Naive thymus-derived CD4-positive, alpha-beta T cell (primary cell): ENCODE measurements around the gene SYNRG. TPM values are rescaled to one million over a fixed set of nuclear protein-coding genes. Genes with fewer than 3 reads are reported as not detected.
"Not testable (repeated sequence)": the region's sequence is repeated elsewhere in the genome, so short reads cannot be mapped to it uniquely, and the experiment has no call there.

ENCODE experiments used
- ATAC-seq: fragments of 150-1000 bp; cut with Tn5 transposase; 2 replicates; pipeline ENCODE4 v1.10.0; 2021; ENCODE audit warnings: mild to moderate bottlenecking, moderate library complexity
- CTCF ChIA-PET: fragments of 350-600 bp; sonication (Branson Sonifier 250); formaldehyde crosslinking; loops from one replicate; lab custom pipeline; 2021; ENCODE audit warnings: antibody characterized with exemption; lab: Charles Lee
- POLR2A ChIA-PET: fragments of 350-600 bp; sonication (Branson Sonifier 250); formaldehyde crosslinking; loops from one replicate; lab custom pipeline; 2021; ENCODE audit warnings: antibody characterized with exemption, inconsistent platforms; lab: Charles Lee
- DNase-seq, 9 donors: peaks; one replicate each; pipeline versions ENCODE4 v3.0.0 to v3.0.0-alpha.2; 2020 to 2022; ENCODE audit warnings: mixed read lengths in 1 of 9
- H3K27ac ChIP-seq: one replicate; pipeline ENCODE4 v1.7.0; 2013; ENCODE audit warnings: mild to moderate bottlenecking, low read depth, low read length, moderate library complexity
- H3K27me3 ChIP-seq, 2 donors: one replicate each; pipeline ENCODE4 v1.7.0; 2013; ENCODE audit warnings: low read length in 2 of 2, mild to moderate bottlenecking in 2 of 2, moderate library complexity in 2 of 2; ENCODE audit not compliant: control insufficient read depth in 2 of 2, insufficient read depth in 2 of 2
- H3K36me3 ChIP-seq, 3 experiments: 1 replicate in 2 of 3; 2 replicates in 1 of 3; pipeline ENCODE4 v1.7.0; 2013; ENCODE audit warnings: low read length in 3 of 3, mild to moderate bottlenecking in 3 of 3, moderate library complexity in 1 of 3; ENCODE audit not compliant: insufficient read depth in 3 of 3, control insufficient read depth in 2 of 3
- H3K4me1 ChIP-seq, 2 donors: one replicate each; pipeline ENCODE4 v1.7.0; 2013; ENCODE audit warnings: low read length in 2 of 2, mild to moderate bottlenecking in 2 of 2, moderate library complexity in 1 of 2; ENCODE audit not compliant: control insufficient read depth in 2 of 2, insufficient read depth in 2 of 2
- H3K4me3 ChIP-seq: 2 replicates; pipeline ENCODE4 v1.7.0; 2013; ENCODE audit warnings: mild to moderate bottlenecking, low read length
- H3K9me3 ChIP-seq, 3 experiments: 1 replicate in 2 of 3; 2 replicates in 1 of 3; pipeline ENCODE4 v1.7.0; 2013; ENCODE audit warnings: low read length in 3 of 3; ENCODE audit not compliant: control insufficient read depth in 2 of 3
- H3K27ac Mint-ChIP-seq, 9 donors: one replicate each; pipeline ENCODE4 v1.8.0; 2020 to 2022; ENCODE audit warnings: mixed read lengths in 9 of 9, mild to moderate bottlenecking in 8 of 9, moderate library complexity in 5 of 9, inconsistent platforms in 2 of 9
- H3K27me3 Mint-ChIP-seq, 5 donors: one replicate each; pipeline ENCODE4 v1.8.0; 2021 to 2022; ENCODE audit warnings: mixed read lengths in 5 of 5, mild to moderate bottlenecking in 1 of 5
- H3K36me3 Mint-ChIP-seq, 5 donors: one replicate each; pipeline ENCODE4 v1.8.0; 2020 to 2022; ENCODE audit warnings: mixed read lengths in 5 of 5, mild to moderate bottlenecking in 3 of 5, inconsistent platforms in 1 of 5
- H3K4me1 Mint-ChIP-seq, 7 donors: one replicate each; pipeline ENCODE4 v1.8.0; 2020 to 2022; ENCODE audit warnings: mixed read lengths in 7 of 7, mild to moderate bottlenecking in 3 of 7, inconsistent platforms in 1 of 7
- H3K4me3 Mint-ChIP-seq, 10 donors: one replicate each; pipeline ENCODE4 v1.8.0; 2020 to 2022; ENCODE audit warnings: mild to moderate bottlenecking in 10 of 10, mixed read lengths in 10 of 10, moderate library complexity in 6 of 10, inconsistent platforms in 2 of 10
- H3K9me3 Mint-ChIP-seq, 11 donors: one replicate each; pipeline ENCODE4 v1.8.0; 2020 to 2022; ENCODE audit warnings: mixed read lengths in 11 of 11, mild to moderate bottlenecking in 4 of 11, inconsistent platforms in 1 of 11, moderate library complexity in 1 of 11
- intact Hi-C, 2 donors: fragments of 100-400 bp; cut with micrococcal nuclease; formaldehyde crosslinking; loops; one replicate each; pipeline ENCODE4 v1.15.1; 2023
- polyA plus RNA-seq, 2 donors: library from polyadenylated mRNA; unstranded; fragments of 300-500 nt; fragmentation: Illumina TruSeq; gene quantifications; one replicate each; pipeline ENCODE4 v1.2.3, GENCODE V29; 2021
- total RNA-seq, 6 experiments: library from RNA in 5 of 6; stranded (reverse) in 5 of 6; gene quantifications; 1 replicate in 5 of 6; 2 replicates in 1 of 6; pipeline ENCODE4 v1.2.3 and lab custom pipeline; 2021 to 2026

Gene SYNRG
- total and polyA plus RNA-seq, 7 experiments from 2014 or later = 70.9 to 146 (median 100) TPM

- CTCF ChIA-PET = no interaction called here
- H3K27ac Mint-ChIP-seq = peak overlapping the region in 2 of 9 donors; percentile 44 to 57
Measured at GRCh38 chr17:37614823-37615222, 5.6 kb upstream of the SYNRG start.

GRCh38 chr17:37614391-37614790, 5.2 kb upstream of the SYNRG start:
- Mint-ChIP-seq H3K27me3 (no peaks in the 10 kb centered on the region), H3K36me3 (peaks cover 0 to 9% (median 5%) of the 10 kb centered on the region in 5 donors), H3K4me3 (no peak overlapping the region), H3K4me1 (peaks cover 0 to 12% (median 7%) of the 10 kb centered on the region in 7 donors), H3K9me3 (no peaks in the 10 kb centered on the region), H3K27ac (peak overlapping the region in 2 of 9 donors; percentile 36 to 46)
- H3K9me3 ChIP-seq = no peaks in the 10 kb centered on the region
- H3K27ac ChIP-seq = no peak overlapping the region
- no peak for DNase-seq
- no peak overlapping the region for H3K4me3 ChIP-seq
- H3K27me3 ChIP-seq = no peaks in the 10 kb centered on the region
- peaks cover 0 to 6% of the 10 kb centered on the region in 2 donors for H3K4me1 ChIP-seq
- intact Hi-C loops = no loop called here
- POLR2A ChIA-PET = no interaction called here
- peaks cover 0 to 48% (median 0%) of the 10 kb centered on the region in 3 experiments for H3K36me3 ChIP-seq
- ATAC-seq = no peak
- CTCF ChIA-PET = no interaction called here

More at GRCh38 chr17:37614823-37615222, 5.6 kb upstream of the SYNRG start:
- peaks cover 0 to 2% of the 10 kb centered on the region in 2 donors for H3K4me1 ChIP-seq
- Mint-ChIP-seq H3K9me3 (no peaks in the 10 kb centered on the region), H3K36me3 (peaks cover 0 to 9% (median 5%) of the 10 kb centered on the region in 5 donors), H3K27me3 (no peaks in the 10 kb centered on the region), H3K4me1 (peaks cover 0 to 8% (median 3%) of the 10 kb centered on the region in 7 donors), H3K4me3 (no peak overlapping the region)
- H3K36me3 ChIP-seq = peaks cover 0 to 52% (median 0%) of the 10 kb centered on the region in 3 experiments
- DNase-seq = no peak
- no peak overlapping the region for H3K27ac ChIP-seq
- H3K4me3 ChIP-seq = no peak overlapping the region
- no peaks in the 10 kb centered on the region for H3K27me3 ChIP-seq
- no peak for ATAC-seq
- H3K9me3 ChIP-seq = no peaks in the 10 kb centered on the region
- intact Hi-C loops = no loop called here
- POLR2A ChIA-PET = no interaction called here

- Mint-ChIP-seq H3K9me3 (no peaks in the 10 kb centered on the region), H3K27me3 (no peaks in the 10 kb centered on the region), H3K4me3 (peak overlapping the region in 7 of 10 donors; percentile 28 to 55 (median 42)), H3K36me3 (peaks cover 0 to 5% (median 4%) of the 10 kb centered on the region in 5 donors), H3K27ac (peak overlapping the region in 7 of 9 donors; percentile 6 to 71 (median 33)), H3K4me1 (peaks cover 10 to 28% (median 23%) of the 10 kb centered on the region in 7 donors)
- H3K36me3 ChIP-seq = peaks cover 0 to 17% (median 0%) of the 10 kb centered on the region in 3 experiments
- DNase-seq (no peak), ATAC-seq (no peak)
- no peak overlapping the region for H3K27ac ChIP-seq
- POLR2A ChIA-PET = interaction anchor here (1.0 to 3.0 kb wide), 3 partner anchors 9 to 32 kb away, joined by 4 to 9 read pairs (median 6); no protein-coding TSS in a partner anchor
- no peaks in the 10 kb centered on the region for H3K27me3 ChIP-seq
- CTCF ChIA-PET = interaction anchor here (2.0 kb wide), 1 partner anchor 83 kb away, joined by 12 read pairs; no protein-coding TSS in a partner anchor
- H3K4me3 ChIP-seq = no peak overlapping the region
- H3K9me3 ChIP-seq = no peaks in the 10 kb centered on the region
- intact Hi-C loops = no loop called here
- H3K4me1 ChIP-seq = peaks cover 15 to 18% of the 10 kb centered on the region in 2 donors
Measured at GRCh38 chr17:37610971-37611370, 1.8 kb upstream of the SYNRG start.

DNA sequence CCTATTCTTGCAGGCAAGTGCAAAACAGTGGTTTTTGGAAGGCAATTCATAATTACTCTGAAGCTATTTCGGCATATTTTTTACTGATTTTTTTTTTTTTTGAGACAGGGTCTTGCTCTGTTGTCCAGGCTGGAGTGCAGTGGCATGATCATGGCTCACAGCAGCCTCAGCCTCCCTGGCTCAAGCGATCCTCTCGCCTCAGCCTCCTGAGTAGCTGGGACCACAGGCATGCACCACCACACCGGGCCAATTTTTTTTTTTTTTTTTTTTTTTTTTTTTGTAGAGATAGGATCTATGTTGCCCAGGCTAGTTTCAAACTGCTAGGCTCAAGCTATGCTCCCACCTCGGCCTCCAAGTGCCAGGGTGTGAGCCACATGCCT, 813 bp upstream of the SYNRG start:
- H3K27ac ChIP-seq = peak overlapping the region; percentile 91
- H3K36me3 Mint-ChIP-seq, H3K9me3 Mint-ChIP-seq, DNase-seq, H3K27me3 ChIP-seq, H3K36me3 ChIP-seq, H3K9me3 ChIP-seq, intact Hi-C loops, H3K27me3 Mint-ChIP-seq, ATAC-seq: not testable (repeated sequence)
- ChIA-PET POLR2A (interaction anchor here (0.6 to 3.0 kb wide), 9 partner anchors 10 to 1064 kb away, joined by 3 to 11 read pairs (median 5); no protein-coding TSS in a partner anchor), CTCF (interaction anchor here (0.6 to 2.0 kb wide), 7 partner anchors 11 to 220 kb away, joined by 3 to 12 read pairs (median 4); partner anchors contain the start of gene DDX52)
- Mint-ChIP-seq H3K4me1 (peaks cover 20 to 38% (median 32%) of the 10 kb centered on the region in 7 donors), H3K4me3 (peak overlapping the region; percentile 74 to 97 (median 88)), H3K27ac (peak overlapping the region; percentile 82 to 95 (median 91))
- H3K4me1 ChIP-seq = peaks cover 24 to 26% of the 10 kb centered on the region in 2 donors
- peak overlapping the region; percentile 58 for H3K4me3 ChIP-seq

GRCh38 chr17:37608351-37609169, 658 bp downstream of the SYNRG start:
- no peaks in the 10 kb centered on the region for H3K9me3 ChIP-seq
- Mint-ChIP-seq H3K9me3 (no peaks in the 10 kb centered on the region), H3K36me3 (peaks cover 0 to 20% (median 7%) of the 10 kb centered on the region in 5 donors), H3K27me3 (no peaks in the 10 kb centered on the region), H3K27ac (peak overlapping the region; percentile 82 to 95 (median 92)), H3K4me1 (peaks cover 29 to 52% (median 47%) of the 10 kb centered on the region in 7 donors), H3K4me3 (peak overlapping the region; percentile 74 to 97 (median 88))
- DNase-seq (peak in 6 of 9 donors; percentile 13 to 31 (median 22)), ATAC-seq (no peak)
- H3K27me3 ChIP-seq = no peaks in the 10 kb centered on the region
- ChIA-PET CTCF (interaction anchor here (0.7 to 1.7 kb wide), 5 partner anchors 9 to 39 kb away, joined by 3 to 8 read pairs (median 4); no protein-coding TSS in a partner anchor), POLR2A (interaction anchor here (0.6 to 3.0 kb wide), 15 partner anchors 9 to 1063 kb away, joined by 3 to 9 read pairs (median 3); partner anchors contain the start of gene MRM1)
- H3K27ac ChIP-seq = peak overlapping the region; percentile 91
- peak overlapping the region; percentile 58 for H3K4me3 ChIP-seq
- H3K4me1 ChIP-seq = peaks cover 38 to 41% of the 10 kb centered on the region in 2 donors
- no peaks in the 10 kb centered on the region for H3K36me3 ChIP-seq
- intact Hi-C loops = loop anchor here (1.0 to 10.0 kb wide), 13 partner anchors 16 to 1121 kb away; partner anchors contain the start of genes DDX52 (in 2 of the 2), ACACA (in 1 of the 2), DUSP14 (in 1 of the 2) and TADA2A (in 1 of the 2)
